ENCODE measurements around the gene TMCO1. TPM values are rescaled to one million over a fixed set of nuclear protein-coding genes. Genes with fewer than 3 reads are reported as not detected.

TMCO1 gene
- total RNA-seq, 1 experiment from 2014 or later: 116 TPM

DNA sequence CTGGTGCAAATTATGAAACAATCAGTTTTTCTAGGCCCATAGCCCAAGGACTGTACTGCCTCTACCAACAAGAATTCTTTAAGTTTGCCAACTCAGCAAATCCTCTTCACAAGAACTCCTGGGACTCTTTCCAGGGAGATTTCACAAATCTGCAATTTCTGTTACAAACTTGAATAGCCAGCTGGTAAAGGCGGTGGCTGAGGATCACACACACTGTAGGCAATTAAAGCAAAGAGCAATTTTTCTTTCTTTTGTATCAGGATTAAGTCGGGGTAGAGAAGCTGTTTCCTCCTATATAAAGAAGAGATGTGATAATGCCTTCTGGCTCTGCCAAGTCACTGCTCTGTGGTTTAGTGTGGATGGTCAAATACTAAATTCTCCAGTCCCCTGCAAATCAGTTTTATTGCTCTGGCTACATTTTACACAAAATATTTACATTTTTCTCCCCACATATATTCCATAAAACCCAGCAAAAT lies 72.0 kb downstream of the TMCO1 start:
- ChIA-PET CTCF (no interaction called here), POLR2A (ENCODE audit: low non-redundant PET) (no interaction called here)
- TF ChIP-seq, protein P1, sequence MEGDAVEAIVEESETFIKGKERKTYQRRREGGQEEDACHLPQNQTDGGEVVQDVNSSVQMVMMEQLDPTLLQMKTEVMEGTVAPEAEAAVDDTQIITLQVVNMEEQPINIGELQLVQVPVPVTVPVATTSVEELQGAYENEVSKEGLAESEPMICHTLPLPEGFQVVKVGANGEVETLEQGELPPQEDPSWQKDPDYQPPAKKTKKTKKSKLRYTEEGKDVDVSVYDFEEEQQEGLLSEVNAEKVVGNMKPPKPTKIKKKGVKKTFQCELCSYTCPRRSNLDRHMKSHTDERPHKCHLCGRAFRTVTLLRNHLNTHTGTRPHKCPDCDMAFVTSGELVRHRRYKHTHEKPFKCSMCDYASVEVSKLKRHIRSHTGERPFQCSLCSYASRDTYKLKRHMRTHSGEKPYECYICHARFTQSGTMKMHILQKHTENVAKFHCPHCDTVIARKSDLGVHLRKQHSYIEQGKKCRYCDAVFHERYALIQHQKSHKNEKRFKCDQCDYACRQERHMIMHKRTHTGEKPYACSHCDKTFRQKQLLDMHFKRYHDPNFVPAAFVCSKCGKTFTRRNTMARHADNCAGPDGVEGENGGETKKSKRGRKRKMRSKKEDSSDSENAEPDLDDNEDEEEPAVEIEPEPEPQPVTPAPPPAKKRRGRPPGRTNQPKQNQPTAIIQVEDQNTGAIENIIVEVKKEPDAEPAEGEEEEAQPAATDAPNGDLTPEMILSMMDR (conservative IDR thresholded peaks at IDR 0.05; ENCODE audit: low read depth, low read length): no peak
- TF ChIP-seq EZH2 (IDR thresholded peaks at IDR 0.05; ENCODE audit: borderline replicate concordance, low read depth, low read length, poor library complexity, severe bottlenecking): no peak
- no TSS peak for BruUV-seq (replicated peaks)
- peak overlapping the region; percentile 81 for H3K4me3 ChIP-seq (ENCODE audit: low read depth, low read length, poor library complexity, severe bottlenecking)
- H3K9me3 ChIP-seq (ENCODE audit: low read depth, low read length, poor library complexity, severe bottlenecking): no peaks in the 10 kb centered on the region
- DNase-seq (ENCODE audit: low spot score): peak; percentile 95
- no peaks in the 10 kb centered on the region for H3K27me3 ChIP-seq (replicated peaks; ENCODE audit: insufficient read depth, low read depth, low read length, poor library complexity)
- H3K4me1 ChIP-seq (ENCODE audit: insufficient read depth, low read length, poor library complexity, severe bottlenecking): peaks cover 26% of the 10 kb centered on the region
- peak overlapping the region; percentile 97 for H3K27ac ChIP-seq (ENCODE audit: low read depth, low read length, poor library complexity, severe bottlenecking)
- H3K36me3 ChIP-seq (ENCODE audit: insufficient read depth, low read length, poor library complexity, severe bottlenecking): peaks cover 6% of the 10 kb centered on the region
- intact Hi-C loops (cut with micrococcal nuclease; ENCODE audit: unreplicated experiment): loop anchor here (2.0 to 5.0 kb wide), 3 partner anchors 64 to 131 kb away; partner anchors contain the start of gene UCK2

DNA sequence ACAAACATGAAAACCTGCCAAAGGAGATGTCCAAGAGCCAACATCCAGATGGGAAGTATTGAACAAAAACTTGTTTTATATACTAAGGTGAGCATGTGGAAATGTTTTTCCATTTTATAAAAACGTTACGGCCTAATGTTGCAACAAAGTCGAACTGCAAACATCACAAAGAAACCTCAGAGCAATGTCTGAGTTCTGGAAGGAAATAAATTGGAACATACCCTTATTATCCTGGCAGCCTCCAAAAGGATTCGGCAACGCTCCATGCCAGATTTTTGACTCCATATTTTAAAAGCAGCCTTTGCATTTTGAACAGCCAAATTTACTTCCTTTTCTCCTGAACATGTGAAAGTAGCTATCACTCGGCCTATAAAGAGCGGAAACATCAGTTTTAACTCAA lies 73.6 kb downstream of the TMCO1 start:
- ChIA-PET CTCF (no interaction called here), POLR2A (ENCODE audit: low non-redundant PET) (no interaction called here)
- intact Hi-C loops (cut with micrococcal nuclease; ENCODE audit: unreplicated experiment): loop anchor here (5.0 kb wide), 2 partner anchors 93 to 132 kb away; partner anchors contain the start of gene UCK2
- DNase-seq (ENCODE audit: low spot score): no peak
- H3K27ac ChIP-seq (ENCODE audit: low read depth, low read length, poor library complexity, severe bottlenecking): no peak overlapping the region
- TF ChIP-seq, protein P1 (conservative IDR thresholded peaks at IDR 0.05; ENCODE audit: low read depth, low read length): no peak
- TF ChIP-seq EZH2 (IDR thresholded peaks at IDR 0.05; ENCODE audit: borderline replicate concordance, low read depth, low read length, poor library complexity, severe bottlenecking): no peak
- peaks cover 11% of the 10 kb centered on the region for H3K36me3 ChIP-seq (ENCODE audit: insufficient read depth, low read length, poor library complexity, severe bottlenecking)
- H3K4me3 ChIP-seq (ENCODE audit: low read depth, low read length, poor library complexity, severe bottlenecking): no peak overlapping the region
- peaks cover 26% of the 10 kb centered on the region for H3K4me1 ChIP-seq (ENCODE audit: insufficient read depth, low read length, poor library complexity, severe bottlenecking)
- no peaks in the 10 kb centered on the region for H3K9me3 ChIP-seq (ENCODE audit: low read depth, low read length, poor library complexity, severe bottlenecking)
- BruUV-seq (replicated peaks): no TSS peak
- H3K27me3 ChIP-seq (replicated peaks; ENCODE audit: insufficient read depth, low read depth, low read length, poor library complexity): no peaks in the 10 kb centered on the region

DNA sequence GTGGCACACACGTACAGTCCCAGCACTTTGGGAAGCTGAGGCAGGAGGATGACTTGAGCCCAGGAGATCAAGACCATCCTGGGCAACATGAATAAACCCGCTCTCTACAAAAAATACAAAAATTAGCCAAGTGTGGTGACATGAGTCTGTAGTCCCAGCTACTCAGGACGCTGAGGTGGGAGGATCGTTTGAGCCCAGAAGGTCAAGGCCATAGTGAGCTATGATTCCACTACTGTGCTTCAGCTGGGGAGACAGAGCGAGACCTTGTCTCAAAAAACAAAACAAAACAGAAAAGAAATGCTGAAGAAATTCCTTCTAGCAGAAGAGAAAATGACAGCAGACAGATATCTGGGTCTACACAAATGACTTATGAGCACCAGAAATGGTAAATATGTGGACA lies 80.6 kb downstream of the TMCO1 start:
- intact Hi-C loops (cut with micrococcal nuclease; ENCODE audit: unreplicated experiment): no loop called here
- ChIA-PET CTCF (no interaction called here), POLR2A (ENCODE audit: low non-redundant PET) (no interaction called here)
- no peak overlapping the region for H3K4me3 ChIP-seq (ENCODE audit: low read depth, low read length, poor library complexity, severe bottlenecking)
- no peak for TF ChIP-seq EZH2 (IDR thresholded peaks at IDR 0.05; ENCODE audit: borderline replicate concordance, low read depth, low read length, poor library complexity, severe bottlenecking)
- TF ChIP-seq, protein P1 (conservative IDR thresholded peaks at IDR 0.05; ENCODE audit: low read depth, low read length): no peak
- no peaks in the 10 kb centered on the region for H3K27me3 ChIP-seq (replicated peaks; ENCODE audit: insufficient read depth, low read depth, low read length, poor library complexity)
- no TSS peak for BruUV-seq (replicated peaks)
- DNase-seq (ENCODE audit: low spot score): no peak
- H3K27ac ChIP-seq (ENCODE audit: low read depth, low read length, poor library complexity, severe bottlenecking): no peak overlapping the region
- peaks cover 6% of the 10 kb centered on the region for H3K4me1 ChIP-seq (ENCODE audit: insufficient read depth, low read length, poor library complexity, severe bottlenecking)
- peaks cover 41% of the 10 kb centered on the region for H3K36me3 ChIP-seq (ENCODE audit: insufficient read depth, low read length, poor library complexity, severe bottlenecking)
- H3K9me3 ChIP-seq (ENCODE audit: low read depth, low read length, poor library complexity, severe bottlenecking): no peaks in the 10 kb centered on the region

Data from A673 (cell line).